ENCODE measurements around the gene TPM2. TPM values are rescaled to one million over a fixed set of nuclear protein-coding genes. Genes with fewer than 3 reads are reported as not detected.

Gene TPM2
- total RNA-seq, 1 donor from 2014 or later: 77.1 TPM

GRCh38 chr9:35686222-35687203, 3.2 kb downstream of the TPM2 start:
- no peak for DNase-seq (ENCODE audit: low read depth)
- no peak overlapping the region for H3K4me3 ChIP-seq (ENCODE audit: low read depth, low read length)
- TF ChIP-seq, protein P1, sequence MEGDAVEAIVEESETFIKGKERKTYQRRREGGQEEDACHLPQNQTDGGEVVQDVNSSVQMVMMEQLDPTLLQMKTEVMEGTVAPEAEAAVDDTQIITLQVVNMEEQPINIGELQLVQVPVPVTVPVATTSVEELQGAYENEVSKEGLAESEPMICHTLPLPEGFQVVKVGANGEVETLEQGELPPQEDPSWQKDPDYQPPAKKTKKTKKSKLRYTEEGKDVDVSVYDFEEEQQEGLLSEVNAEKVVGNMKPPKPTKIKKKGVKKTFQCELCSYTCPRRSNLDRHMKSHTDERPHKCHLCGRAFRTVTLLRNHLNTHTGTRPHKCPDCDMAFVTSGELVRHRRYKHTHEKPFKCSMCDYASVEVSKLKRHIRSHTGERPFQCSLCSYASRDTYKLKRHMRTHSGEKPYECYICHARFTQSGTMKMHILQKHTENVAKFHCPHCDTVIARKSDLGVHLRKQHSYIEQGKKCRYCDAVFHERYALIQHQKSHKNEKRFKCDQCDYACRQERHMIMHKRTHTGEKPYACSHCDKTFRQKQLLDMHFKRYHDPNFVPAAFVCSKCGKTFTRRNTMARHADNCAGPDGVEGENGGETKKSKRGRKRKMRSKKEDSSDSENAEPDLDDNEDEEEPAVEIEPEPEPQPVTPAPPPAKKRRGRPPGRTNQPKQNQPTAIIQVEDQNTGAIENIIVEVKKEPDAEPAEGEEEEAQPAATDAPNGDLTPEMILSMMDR (IDR thresholded peaks at IDR 0.05; ENCODE audit: insufficient read depth, low read length, poor library complexity, severe bottlenecking): no peak
- no peaks in the 10 kb centered on the region for H3K27me3 ChIP-seq (ENCODE audit: control insufficient read depth, insufficient read depth, low read length)
- peaks cover 2% of the 10 kb centered on the region for H3K36me3 ChIP-seq (ENCODE audit: control insufficient read depth, insufficient read depth, low read length)

GRCh38 chr9:35685506-35685905, 4.2 kb downstream of the TPM2 start:
- no peak for DNase-seq (ENCODE audit: low read depth)
- TF ChIP-seq, protein P1 (IDR thresholded peaks at IDR 0.05; ENCODE audit: insufficient read depth, low read length, poor library complexity, severe bottlenecking): no peak
- Histone ChIP-seq H3K4me3 (ENCODE audit: low read depth, low read length) (no peak overlapping the region), H3K27me3 (ENCODE audit: control insufficient read depth, insufficient read depth, low read length) (no peaks in the 10 kb centered on the region), H3K36me3 (ENCODE audit: control insufficient read depth, insufficient read depth, low read length) (peaks cover 2% of the 10 kb centered on the region)

DNA sequence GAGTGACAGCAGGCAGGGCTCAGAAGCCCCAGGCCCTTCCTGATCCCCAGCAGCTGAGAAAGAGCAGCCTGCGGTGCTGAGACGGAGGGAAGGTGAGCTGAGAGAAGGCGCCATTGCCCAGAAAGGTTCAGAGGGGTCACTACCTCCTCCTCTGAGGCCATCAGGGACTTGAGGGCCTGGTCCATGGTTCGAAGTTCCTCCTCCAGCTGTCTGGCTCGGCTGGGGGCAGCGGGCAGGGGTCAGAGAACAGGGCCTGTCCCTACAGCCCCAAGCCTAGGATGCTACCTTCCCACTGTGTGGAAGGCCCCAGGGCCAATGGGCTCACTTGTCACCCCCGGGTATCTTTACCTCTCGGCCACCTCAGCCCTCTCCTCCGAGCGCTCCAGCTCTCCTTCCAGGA, 4.8 kb downstream of the TPM2 start:
- Histone ChIP-seq H3K4me3 (ENCODE audit: low read depth, low read length) (no peak overlapping the region), H3K27me3 (ENCODE audit: control insufficient read depth, insufficient read depth, low read length) (no peaks in the 10 kb centered on the region), H3K36me3 (ENCODE audit: control insufficient read depth, insufficient read depth, low read length) (peaks cover 2% of the 10 kb centered on the region)
- no peak for DNase-seq (ENCODE audit: low read depth)
- TF ChIP-seq, protein P1 (IDR thresholded peaks at IDR 0.05; ENCODE audit: insufficient read depth, low read length, poor library complexity, severe bottlenecking): no peak

- H3K4me3 ChIP-seq (ENCODE audit: low read depth, low read length): no peak overlapping the region
- TF ChIP-seq, protein P1 (IDR thresholded peaks at IDR 0.05; ENCODE audit: insufficient read depth, low read length, poor library complexity, severe bottlenecking): no peak
- no peaks in the 10 kb centered on the region for H3K27me3 ChIP-seq (ENCODE audit: control insufficient read depth, insufficient read depth, low read length)
- DNase-seq (ENCODE audit: low read depth): no peak
- peaks cover 2% of the 10 kb centered on the region for H3K36me3 ChIP-seq (ENCODE audit: control insufficient read depth, insufficient read depth, low read length)
Observed at GRCh38 chr9:35683323-35683722, 6.4 kb downstream of the TPM2 start.

GRCh38 chr9:35682520-35683315, 7.0 kb downstream of the TPM2 start:
- Histone ChIP-seq H3K36me3 (ENCODE audit: control insufficient read depth, insufficient read depth, low read length) (peaks cover 2% of the 10 kb centered on the region), H3K4me3 (ENCODE audit: low read depth, low read length) (no peak overlapping the region), H3K27me3 (ENCODE audit: control insufficient read depth, insufficient read depth, low read length) (no peaks in the 10 kb centered on the region)
- TF ChIP-seq, protein P1 (IDR thresholded peaks at IDR 0.05; ENCODE audit: insufficient read depth, low read length, poor library complexity, severe bottlenecking): no peak
- no peak for DNase-seq (ENCODE audit: low read depth)

Measured in kidney epithelial cell (primary cell).